ENCODE results near the gene ITPR3.

GRCh38 chr6:33732385-33732784 lies 111.3 kb downstream of the ITPR3 start:
- TF ChIP-seq CTCF (IDR thresholded peaks at IDR 0.05) (no peak), FOXM1 (IDR thresholded peaks at IDR 0.05; ENCODE audit: low read depth) (no peak)
